ENCODE data around the gene SLC9A9.

DNA sequence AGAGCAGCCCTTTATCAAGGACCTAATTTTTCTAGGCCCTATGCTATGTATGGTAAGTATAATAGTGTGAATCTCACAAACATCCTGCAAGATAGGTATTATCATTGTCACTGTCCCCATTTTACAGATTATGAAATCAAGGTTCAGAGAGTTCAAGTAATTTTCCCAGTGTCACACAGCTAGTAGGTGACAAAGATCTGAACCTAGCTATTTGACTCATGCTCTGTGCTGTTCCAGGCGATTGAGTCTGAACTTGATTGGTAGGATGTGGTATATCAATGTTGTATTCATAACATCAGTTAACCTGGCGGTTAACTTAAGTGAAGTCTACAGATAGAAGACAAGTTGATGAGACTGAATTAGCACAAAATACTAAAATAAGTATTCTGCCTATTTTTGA, 498.8 kb downstream of the SLC9A9 start:
- no peak for TF ChIP-seq CTCF (IDR thresholded peaks at IDR 0.05)
- no peak for TF ChIP-seq EZH2 (IDR thresholded peaks at IDR 0.05)

Data from neural progenitor cell (in vitro differentiated cells).